SK-N-SH (cell line): ENCODE data around the gene GPC5. TPM values are rescaled to one million over a fixed set of nuclear protein-coding genes. Genes with fewer than 3 reads are reported as not detected.

Experiments used
- CTCF ChIA-PET: fragments of 300-600, 350-600 bp; formaldehyde crosslinking; extraction: SDS; loops from one replicate; lab custom pipeline; 2021; lab: Yijun Ruan, JAX
- POLR2A ChIA-PET: fragments of 350-600 bp; sonication (Branson Sonifier 250); formaldehyde crosslinking; extraction: SDS; loops from one replicate; lab custom pipeline; 2020; ENCODE audit warnings: antibody characterized with exemption, inconsistent platforms; lab: Yijun Ruan, JAX
- DNase-seq: peaks from one replicate; pipeline ENCODE4 v3.0.0; 2012
- H2AFZ ChIP-seq: fragments of 200-600 bp; sonication (generic); 2 replicates; pipeline ENCODE4 v1.8.1; 2016; ENCODE audit warnings: antibody characterized with exemption, mild to moderate bottlenecking, low read depth
- H3F3A ChIP-seq: fragments of 200-600 bp; sonication (generic); replicated peaks from 2 replicates; pipeline ENCODE3; 2016; ENCODE audit warnings: antibody characterized with exemption, mild to moderate bottlenecking; ENCODE audit not compliant: insufficient read depth
- H3K27ac ChIP-seq, 2 experiments: fragments of 200-500 bp in 1 of 2; fragments of 200-600 bp in 1 of 2; sonication (Bioruptor generic) in 1 of 2; sonication (generic), shearing (Covaris generic) in 1 of 2; 2 replicates each; pipeline versions ENCODE4 v1.5.1 to v1.6.1; 2014 to 2016; ENCODE audit warnings: low read depth in 2 of 2, inconsistent platforms in 1 of 2, low read length in 1 of 2, mild to moderate bottlenecking in 1 of 2, mixed read lengths in 1 of 2
- H3K27me3 ChIP-seq: fragments of 200-600 bp; sonication (generic), shearing (Covaris generic); 2 replicates; pipeline ENCODE4 v1.6.1; 2016; ENCODE audit warnings: mixed run types; ENCODE audit not compliant: insufficient read depth
- H3K36me3 ChIP-seq, 2 experiments: fragments of 200-500 bp in 1 of 2; fragments of 200-600 bp in 1 of 2; sonication (Bioruptor generic) in 1 of 2; sonication (generic) in 1 of 2; replicated peaks in 1 of 2; 2 replicates each; pipeline versions ENCODE3 to v1.5.1; 2014 to 2016; ENCODE audit warnings: low read length in 1 of 2, mild to moderate bottlenecking in 1 of 2; ENCODE audit not compliant: insufficient read depth in 2 of 2, control insufficient read depth in 1 of 2
- H3K4me1 ChIP-seq, 2 experiments: fragments of 200-500 bp in 1 of 2; fragments of 200-600 bp in 1 of 2; sonication (Bioruptor generic) in 1 of 2; sonication (generic), shearing (Covaris generic) in 1 of 2; 2 replicates each; pipeline versions ENCODE4 v1.5.1 to v1.6.1; 2014 to 2016; ENCODE audit warnings: low read depth in 1 of 2, low read length in 1 of 2, mixed run types in 1 of 2; ENCODE audit not compliant: insufficient read depth in 2 of 2, control insufficient read depth in 1 of 2
- H3K4me2 ChIP-seq: fragments of 200-600 bp; sonication (generic), shearing (Covaris generic); 2 replicates; pipeline ENCODE4 v1.6.1; 2017; ENCODE audit warnings: mixed run types
- H3K4me3 ChIP-seq, 2 experiments: fragments of 200-500 bp in 1 of 2; fragments of 200-600 bp in 1 of 2; sonication (Bioruptor generic) in 1 of 2; sonication (generic), shearing (Covaris generic) in 1 of 2; 2 replicates each; pipeline versions ENCODE4 v1.5.1 to v1.8.1; 2014 to 2016; ENCODE audit warnings: low read depth in 2 of 2, inconsistent platforms in 1 of 2, low read length in 1 of 2, mild to moderate bottlenecking in 1 of 2, mixed read lengths in 1 of 2, moderate library complexity in 1 of 2
- H3K79me2 ChIP-seq: fragments of 200-600 bp; sonication (generic); 2 replicates; pipeline ENCODE4 v1.8.1; 2017; ENCODE audit warnings: mild to moderate bottlenecking; ENCODE audit not compliant: insufficient read depth
- H3K9ac ChIP-seq: fragments of 200-600 bp; sonication (generic); 2 replicates; pipeline ENCODE4 v1.6.1; 2017; ENCODE audit warnings: mixed run types
- H3K9me2 ChIP-seq: fragments of 200-600 bp; sonication (generic); 2 replicates; pipeline ENCODE4 v1.6.1; 2017; ENCODE audit warnings: mixed run types
- H3K9me3 ChIP-seq: fragments of 200-600 bp; sonication (generic); 2 replicates; pipeline ENCODE4 v1.6.1; 2017; ENCODE audit warnings: mixed run types, mild to moderate bottlenecking, moderate library complexity
- H4K20me1 ChIP-seq: fragments of 200-600 bp; sonication (generic); 2 replicates; pipeline ENCODE4 v1.6.1; 2017; ENCODE audit warnings: mild to moderate bottlenecking, mixed run types; ENCODE audit not compliant: insufficient read depth
- ELF1 ChIP-seq: IDR thresholded peaks from 2 replicates; pipeline ENCODE4 v1.4.0; 2012
- EP300 ChIP-seq, 2 experiments: IDR thresholded peaks; 2 replicates each; pipeline versions ENCODE4 v1.4.0 to v1.6.1; 2012; ENCODE audit warnings: borderline replicate concordance in 1 of 2, low read depth in 1 of 2, low read length in 1 of 2
- EZH2phosphoT487 ChIP-seq: fragments of 200-600 bp; sonication (generic); IDR thresholded peaks from 2 replicates; pipeline ENCODE4 v1.6.1; 2017; ENCODE audit warnings: low read depth, mixed run types, mild to moderate bottlenecking, antibody characterized with exemption, moderate library complexity, borderline replicate concordance
- GABPA ChIP-seq: IDR thresholded peaks from 2 replicates; pipeline ENCODE4 v1.4.0; 2012; ENCODE audit warnings: low read depth, mild to moderate bottlenecking
- GATA2 ChIP-seq: sonication (generic); formaldehyde crosslinking; IDR thresholded peaks from 2 replicates; pipeline ENCODE4 v1.5.0; 2020; ENCODE audit warnings: mild to moderate bottlenecking, missing genetic modification reagents
- JUND ChIP-seq: IDR thresholded peaks from 2 replicates; pipeline ENCODE4 v1.4.0; 2012
- MEF2A ChIP-seq: IDR thresholded peaks from 2 replicates; pipeline ENCODE4 v1.4.0; 2012; ENCODE audit warnings: low read depth, borderline replicate concordance
- POLR2AphosphoS5 ChIP-seq: IDR thresholded peaks from 2 replicates; pipeline ENCODE4 v1.6.1; 2012; ENCODE audit warnings: low read depth, low read length
- RAD21 ChIP-seq: IDR thresholded peaks from 2 replicates; pipeline ENCODE4 v1.6.1; 2012; ENCODE audit warnings: mild to moderate bottlenecking, low read length
- RXRA ChIP-seq: IDR thresholded peaks from 2 replicates; pipeline ENCODE4 v1.4.0; 2012; ENCODE audit warnings: low read depth, mild to moderate bottlenecking, borderline replicate concordance
- SMC3 ChIP-seq: IDR thresholded peaks from 2 replicates; pipeline ENCODE4 v1.6.1; 2012; ENCODE audit warnings: low read depth, low read length, improper control_type of control experiment
- TCF12 ChIP-seq: IDR thresholded peaks from 2 replicates; pipeline ENCODE4 v1.4.0; 2012
- WGBS: methylation state at CpG from one replicate; pipeline ENCODE4 v1.1.6; 2017; ENCODE audit warnings: low lambda C conversion rate; 5-methylcytosine and 5-hydroxymethylcytosine counted together
- polyA plus RNA-seq, 3 experiments: library from polyadenylated mRNA; depleted of rRNA; stranded (reverse); fragments of >200 nt; gene quantifications; 2 replicates each; pipeline ENCODE4 v1.2.3, GENCODE V29; 2012
- small RNA-seq, 7 experiments: library from RNA; depleted of rRNA; stranded (forward); fragments of <200 nt; gene quantifications; one replicate each; pipeline ENCODE3, GENCODE V24; 2012
- TF ChIP-seq, protein P1 (sequence below): fragments of 200-600 bp; sonication (generic); IDR thresholded peaks from 2 replicates; pipeline ENCODE4 v1.6.1; 2017; ENCODE audit warnings: antibody characterized with exemption, mild to moderate bottlenecking, moderate library complexity
- TF ChIP-seq, protein P2 (sequence below): IDR thresholded peaks from 2 replicates; pipeline ENCODE4 v1.4.0; 2012; ENCODE audit warnings: low read depth, borderline replicate concordance

The GPC5 gene
- polyA plus RNA-seq, 1 of the 3 experiments (the other 2 are of a cell fraction): 0.03 TPM

- 52% methylated on average over 1 of the region's 1 CpG for WGBS
- no peaks in the 10 kb centered on the region for H3K9me3 ChIP-seq
- no peak overlapping the region for H3K9ac ChIP-seq
- H3K36me3 ChIP-seq: no peaks in the 10 kb centered on the region
- no peaks in the 10 kb centered on the region for H3F3A ChIP-seq
- no peak overlapping the region for H3K27ac ChIP-seq
- TF ChIP-seq, protein P1, sequence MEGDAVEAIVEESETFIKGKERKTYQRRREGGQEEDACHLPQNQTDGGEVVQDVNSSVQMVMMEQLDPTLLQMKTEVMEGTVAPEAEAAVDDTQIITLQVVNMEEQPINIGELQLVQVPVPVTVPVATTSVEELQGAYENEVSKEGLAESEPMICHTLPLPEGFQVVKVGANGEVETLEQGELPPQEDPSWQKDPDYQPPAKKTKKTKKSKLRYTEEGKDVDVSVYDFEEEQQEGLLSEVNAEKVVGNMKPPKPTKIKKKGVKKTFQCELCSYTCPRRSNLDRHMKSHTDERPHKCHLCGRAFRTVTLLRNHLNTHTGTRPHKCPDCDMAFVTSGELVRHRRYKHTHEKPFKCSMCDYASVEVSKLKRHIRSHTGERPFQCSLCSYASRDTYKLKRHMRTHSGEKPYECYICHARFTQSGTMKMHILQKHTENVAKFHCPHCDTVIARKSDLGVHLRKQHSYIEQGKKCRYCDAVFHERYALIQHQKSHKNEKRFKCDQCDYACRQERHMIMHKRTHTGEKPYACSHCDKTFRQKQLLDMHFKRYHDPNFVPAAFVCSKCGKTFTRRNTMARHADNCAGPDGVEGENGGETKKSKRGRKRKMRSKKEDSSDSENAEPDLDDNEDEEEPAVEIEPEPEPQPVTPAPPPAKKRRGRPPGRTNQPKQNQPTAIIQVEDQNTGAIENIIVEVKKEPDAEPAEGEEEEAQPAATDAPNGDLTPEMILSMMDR: no peak
- no peak for TF ChIP-seq GATA2 (CRISPR knock-in tag)
- TF ChIP-seq EP300 (IDR thresholded peaks at IDR 0.05; ENCODE audit: borderline replicate concordance in 1 of 2, low read depth in 1 of 2, low read length in 1 of 2): no peak
- no peak for TF ChIP-seq EZH2phosphoT487
- TF ChIP-seq, protein P2, sequence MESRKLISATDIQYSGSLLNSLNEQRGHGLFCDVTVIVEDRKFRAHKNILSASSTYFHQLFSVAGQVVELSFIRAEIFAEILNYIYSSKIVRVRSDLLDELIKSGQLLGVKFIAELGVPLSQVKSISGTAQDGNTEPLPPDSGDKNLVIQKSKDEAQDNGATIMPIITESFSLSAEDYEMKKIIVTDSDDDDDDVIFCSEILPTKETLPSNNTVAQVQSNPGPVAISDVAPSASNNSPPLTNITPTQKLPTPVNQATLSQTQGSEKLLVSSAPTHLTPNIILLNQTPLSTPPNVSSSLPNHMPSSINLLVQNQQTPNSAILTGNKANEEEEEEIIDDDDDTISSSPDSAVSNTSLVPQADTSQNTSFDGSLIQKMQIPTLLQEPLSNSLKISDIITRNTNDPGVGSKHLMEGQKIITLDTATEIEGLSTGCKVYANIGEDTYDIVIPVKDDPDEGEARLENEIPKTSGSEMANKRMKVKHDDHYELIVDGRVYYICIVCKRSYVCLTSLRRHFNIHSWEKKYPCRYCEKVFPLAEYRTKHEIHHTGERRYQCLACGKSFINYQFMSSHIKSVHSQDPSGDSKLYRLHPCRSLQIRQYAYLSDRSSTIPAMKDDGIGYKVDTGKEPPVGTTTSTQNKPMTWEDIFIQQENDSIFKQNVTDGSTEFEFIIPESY: no peak
- TF ChIP-seq POLR2AphosphoS5: no peak
- no peak for TF ChIP-seq RAD21
- TF ChIP-seq ELF1: no peak
- no peak for TF ChIP-seq SMC3
- TF ChIP-seq RXRA: no peak
- no peak for TF ChIP-seq JUND
- TF ChIP-seq TCF12: no peak
- TF ChIP-seq GABPA: no peak
- TF ChIP-seq MEF2A: no peak
- POLR2A ChIA-PET: no interaction called here
- H3K9me2 ChIP-seq: no peaks in the 10 kb centered on the region
- H3K4me2 ChIP-seq: no peak overlapping the region
- no peak for DNase-seq
- no peaks in the 10 kb centered on the region for H4K20me1 ChIP-seq
- H3K79me2 ChIP-seq: no peaks in the 10 kb centered on the region
- no peaks in the 10 kb centered on the region for H3K27me3 ChIP-seq
- CTCF ChIA-PET: interaction anchor here (1.0 to 1.6 kb wide), 2 partner anchors 16 to 17 kb away, joined by 4 to 5 read pairs; no protein-coding TSS in a partner anchor
- no peak overlapping the region for H2AFZ ChIP-seq
- no peak overlapping the region for H3K4me3 ChIP-seq
- H3K4me1 ChIP-seq: no peaks in the 10 kb centered on the region
These were observed 1515.4 kb downstream of the GPC5 start for GRCh38 chr13:92913840-92914239.

Small RNA genes within 50 kb of the gene (small RNA-seq; reads per million reads assigned to genes)
- gene AL356737.1 (0 reads per million in 7 experiments), gene FABP5P4 (0 reads per million in 7 experiments), gene MIR548AS (0 reads per million in 7 experiments), gene RNU4ATAC3P (0 reads per million in 7 experiments)

Other genes starting within 250 kb of the GPC5 start
- 0.51 and 1.2 TPM in 2 replicates for gene MIR17HG, start 50.9 kb upstream of the GPC5 start, polyA plus RNA-seq (2012; rRNA removed)